ENCODE data around the gene ARID2.

GRCh38 chr12:45742590-45742989 lies 13.1 kb downstream of the ARID2 start:
- no peak for TF ChIP-seq CTCF (IDR thresholded peaks at IDR 0.05; ENCODE audit: insufficient read depth, low read length, poor library complexity, severe bottlenecking)
- TF ChIP-seq EZH2phosphoT487 (conservative IDR thresholded peaks at IDR 0.05; ENCODE audit: low read length), result no peak

Measured in SU-DHL-6 (cell line).